HG03039 (cell line): ENCODE data around the gene IL10RA.

Experiments used
- ATAC-seq: cut with Tn5 transposase; IDR thresholded peaks from one replicate; pipeline ENCODE4 v1.9.1; 2021; ENCODE audit warnings: mild to moderate bottlenecking, moderate library complexity; ENCODE audit not compliant: unreplicated experiment

The IL10RA gene

GRCh38 chr11:117989351-117990102 lies 3.3 kb downstream of the IL10RA start:
- ATAC-seq = no peak

GRCh38 chr11:117992136-117992535 lies 5.9 kb downstream of the IL10RA start:
- ATAC-seq = no peak

GRCh38 chr11:117992620-117993019 lies 6.4 kb downstream of the IL10RA start:
- ATAC-seq = no peak

- no peak for ATAC-seq
Observed at GRCh38 chr11:117993988-117994745, 8.0 kb downstream of the IL10RA start.

GRCh38 chr11:117995472-117995871 lies 9.3 kb downstream of the IL10RA start:
- no peak for ATAC-seq

GRCh38 chr11:117996058-117996457 lies 9.9 kb downstream of the IL10RA start:
- no peak for ATAC-seq

GRCh38 chr11:117997406-117997805 lies 11.2 kb downstream of the IL10RA start:
- no peak for ATAC-seq

- ATAC-seq = peak; percentile 45
Observed at GRCh38 chr11:117997823-117998579, 11.8 kb downstream of the IL10RA start.

- ATAC-seq = no peak
Observed at GRCh38 chr11:117998664-117999353, 12.6 kb downstream of the IL10RA start.

GRCh38 chr11:117999354-117999993 lies 13.3 kb downstream of the IL10RA start:
- no peak for ATAC-seq

GRCh38 chr11:118000067-118000849 lies 14.1 kb downstream of the IL10RA start:
- no peak for ATAC-seq

- ATAC-seq = no peak
Observed at GRCh38 chr11:118000850-118001228, 14.6 kb downstream of the IL10RA start.

GRCh38 chr11:118001494-118001971 lies 15.3 kb downstream of the IL10RA start:
- ATAC-seq = no peak

- no peak for ATAC-seq
Observed at GRCh38 chr11:118002010-118002540, 15.9 kb downstream of the IL10RA start.

GRCh38 chr11:118002541-118003423 lies 16.6 kb downstream of the IL10RA start:
- no peak for ATAC-seq

- ATAC-seq = no peak
Observed at GRCh38 chr11:118003456-118003855, 17.3 kb downstream of the IL10RA start.

- ATAC-seq = no peak
Observed at GRCh38 chr11:118004543-118005223, 18.5 kb downstream of the IL10RA start.
